ENCODE measurements around the gene SH3BP1. TPM values are rescaled to one million over a fixed set of nuclear protein-coding genes. Genes with fewer than 3 reads are reported as not detected.

The SH3BP1 gene
- total and polyA plus RNA-seq, 2 experiments from 2014 or later: 9.5 to 46.7 TPM

DNA sequence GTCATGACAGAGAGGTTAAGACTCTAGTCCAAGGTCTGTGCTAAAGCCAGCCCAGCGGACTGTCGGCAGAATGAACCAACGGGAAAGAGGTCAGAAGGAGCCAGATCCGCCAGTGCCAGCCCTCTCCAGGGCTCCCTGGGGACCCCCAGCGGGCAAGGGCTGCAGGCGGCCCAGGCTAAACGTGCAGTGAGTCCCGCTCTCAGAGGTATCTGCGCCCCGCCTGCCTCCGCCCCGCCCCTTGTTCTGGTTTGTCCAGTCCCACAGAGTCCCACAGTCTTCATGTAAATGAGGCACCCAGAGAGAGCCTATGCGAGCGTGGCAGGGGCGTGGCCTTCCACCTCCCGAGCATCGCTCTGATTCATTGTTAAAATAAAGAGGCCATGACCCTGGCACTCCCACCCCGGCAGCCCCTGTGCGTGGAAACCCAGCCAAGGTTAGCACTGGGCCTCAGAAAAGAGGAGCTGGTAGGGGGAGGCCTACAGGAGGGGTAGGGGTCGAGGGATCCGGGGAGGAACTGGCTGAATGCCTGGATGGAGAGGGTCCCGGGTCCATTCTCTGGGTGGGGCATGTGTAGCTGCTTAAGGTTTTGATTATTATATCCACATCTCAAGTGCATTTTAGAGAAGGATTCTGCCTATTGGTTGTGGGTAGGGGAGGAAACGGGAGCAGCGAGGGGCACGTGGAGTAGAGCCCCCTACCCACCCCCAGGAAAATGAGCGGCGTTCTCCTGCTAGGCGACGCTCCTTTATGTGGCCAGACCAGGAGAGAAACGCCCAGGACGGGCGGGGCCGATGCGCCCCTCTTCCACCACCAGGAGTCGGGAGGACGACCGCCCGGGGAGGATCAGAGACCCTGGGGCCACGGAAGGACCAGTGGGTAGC, 57.4 kb downstream of the SH3BP1 start, which contains the start of gene TRIOBP (continued):
- TF ChIP-seq EZH2 (IDR thresholded peaks at IDR 0.05; ENCODE audit: low read depth, unreplicated experiment) (no peak), NANOG (IDR thresholded peaks at IDR 0.05; ENCODE audit: borderline replicate concordance) (no peak), CREB1 (CRISPR knock-in tag; IDR thresholded peaks at IDR 0.05; ENCODE audit: low read depth) (peak; percentile 9; the same call in 1 of the 2 replicates), ZNF114 (CRISPR knock-in tag; IDR thresholded peaks at IDR 0.05) (no peak), STAT1 (IDR thresholded peaks at IDR 0.05; ENCODE audit: unreplicated experiment) (no peak), EZH2phosphoT487 (IDR thresholded peaks at IDR 0.05; ENCODE audit: unreplicated experiment) (no peak), ZNF331 (CRISPR knock-in tag; IDR thresholded peaks at IDR 0.05; ENCODE audit: low read depth) (no peak)

DNA sequence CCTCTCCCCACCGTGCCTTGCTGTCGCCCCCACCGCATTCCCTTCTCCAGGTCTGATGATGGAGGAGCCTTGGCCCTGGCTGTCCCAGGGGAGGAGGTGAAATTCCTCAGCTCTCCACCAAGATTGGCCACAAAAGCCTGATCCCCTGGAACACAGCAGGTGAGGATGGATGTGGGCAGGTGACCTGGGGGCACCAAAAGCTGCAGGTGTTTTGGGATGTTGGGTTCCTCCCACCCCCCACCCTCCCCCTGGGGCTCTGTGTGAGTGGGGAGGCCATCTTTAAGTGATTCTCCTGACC, 58.0 kb downstream of the SH3BP1 start:
- Histone ChIP-seq H3K36me3 (ENCODE audit: insufficient read depth) (peaks cover 19% of the 10 kb centered on the region; the same call in 1 of the 2 replicates), H4K20me1 (replicated peaks; ENCODE audit: insufficient read depth) (no peaks in the 10 kb centered on the region; the same call in 1 of the 2 replicates), H3K27ac (ENCODE audit: low read depth) (peak overlapping the region; percentile 27; the same call in 1 of the 2 replicates), H3K4me1 (ENCODE audit: insufficient read depth) (peaks cover 6% of the 10 kb centered on the region), H3K79me2 (replicated peaks; ENCODE audit: insufficient read depth) (no peaks in the 10 kb centered on the region), H3F3A (replicated peaks; ENCODE audit: low read depth) (peaks cover 8% of the 10 kb centered on the region), H3K4me3 (peak overlapping the region; percentile 81), H3K9me2 (ENCODE audit: insufficient read depth) (no peaks in the 10 kb centered on the region), H3K27me3 (ENCODE audit: insufficient read depth) (no peaks in the 10 kb centered on the region), H3K4me2 (peak overlapping the region; percentile 91), H2AFZ (peak overlapping the region; percentile 94; the same call in 1 of the 2 replicates)
- ATAC-seq (peak; percentile 48), DNase-seq (ENCODE audit: low spot score) (no peak)
- peaks cover 28% of the 10 kb centered on the region for H3K36me3 Mint-ChIP-seq (ENCODE audit: low read depth)
- H3K27ac Mint-ChIP-seq: 0 out of 2 replicates have a peak overlapping the region, but pooled peaks have one; percentile 92
- H3K4me3 Mint-ChIP-seq: peak overlapping the region; percentile 93
- TF ChIP-seq ZNF114 (CRISPR knock-in tag; IDR thresholded peaks at IDR 0.05) (no peak), NANOG (IDR thresholded peaks at IDR 0.05; ENCODE audit: borderline replicate concordance) (no peak), ZNF331 (CRISPR knock-in tag; IDR thresholded peaks at IDR 0.05; ENCODE audit: low read depth) (no peak), JUNB (IDR thresholded peaks at IDR 0.05; ENCODE audit: unreplicated experiment) (peak; percentile 34)
- TF ChIP-seq, protein P1, sequence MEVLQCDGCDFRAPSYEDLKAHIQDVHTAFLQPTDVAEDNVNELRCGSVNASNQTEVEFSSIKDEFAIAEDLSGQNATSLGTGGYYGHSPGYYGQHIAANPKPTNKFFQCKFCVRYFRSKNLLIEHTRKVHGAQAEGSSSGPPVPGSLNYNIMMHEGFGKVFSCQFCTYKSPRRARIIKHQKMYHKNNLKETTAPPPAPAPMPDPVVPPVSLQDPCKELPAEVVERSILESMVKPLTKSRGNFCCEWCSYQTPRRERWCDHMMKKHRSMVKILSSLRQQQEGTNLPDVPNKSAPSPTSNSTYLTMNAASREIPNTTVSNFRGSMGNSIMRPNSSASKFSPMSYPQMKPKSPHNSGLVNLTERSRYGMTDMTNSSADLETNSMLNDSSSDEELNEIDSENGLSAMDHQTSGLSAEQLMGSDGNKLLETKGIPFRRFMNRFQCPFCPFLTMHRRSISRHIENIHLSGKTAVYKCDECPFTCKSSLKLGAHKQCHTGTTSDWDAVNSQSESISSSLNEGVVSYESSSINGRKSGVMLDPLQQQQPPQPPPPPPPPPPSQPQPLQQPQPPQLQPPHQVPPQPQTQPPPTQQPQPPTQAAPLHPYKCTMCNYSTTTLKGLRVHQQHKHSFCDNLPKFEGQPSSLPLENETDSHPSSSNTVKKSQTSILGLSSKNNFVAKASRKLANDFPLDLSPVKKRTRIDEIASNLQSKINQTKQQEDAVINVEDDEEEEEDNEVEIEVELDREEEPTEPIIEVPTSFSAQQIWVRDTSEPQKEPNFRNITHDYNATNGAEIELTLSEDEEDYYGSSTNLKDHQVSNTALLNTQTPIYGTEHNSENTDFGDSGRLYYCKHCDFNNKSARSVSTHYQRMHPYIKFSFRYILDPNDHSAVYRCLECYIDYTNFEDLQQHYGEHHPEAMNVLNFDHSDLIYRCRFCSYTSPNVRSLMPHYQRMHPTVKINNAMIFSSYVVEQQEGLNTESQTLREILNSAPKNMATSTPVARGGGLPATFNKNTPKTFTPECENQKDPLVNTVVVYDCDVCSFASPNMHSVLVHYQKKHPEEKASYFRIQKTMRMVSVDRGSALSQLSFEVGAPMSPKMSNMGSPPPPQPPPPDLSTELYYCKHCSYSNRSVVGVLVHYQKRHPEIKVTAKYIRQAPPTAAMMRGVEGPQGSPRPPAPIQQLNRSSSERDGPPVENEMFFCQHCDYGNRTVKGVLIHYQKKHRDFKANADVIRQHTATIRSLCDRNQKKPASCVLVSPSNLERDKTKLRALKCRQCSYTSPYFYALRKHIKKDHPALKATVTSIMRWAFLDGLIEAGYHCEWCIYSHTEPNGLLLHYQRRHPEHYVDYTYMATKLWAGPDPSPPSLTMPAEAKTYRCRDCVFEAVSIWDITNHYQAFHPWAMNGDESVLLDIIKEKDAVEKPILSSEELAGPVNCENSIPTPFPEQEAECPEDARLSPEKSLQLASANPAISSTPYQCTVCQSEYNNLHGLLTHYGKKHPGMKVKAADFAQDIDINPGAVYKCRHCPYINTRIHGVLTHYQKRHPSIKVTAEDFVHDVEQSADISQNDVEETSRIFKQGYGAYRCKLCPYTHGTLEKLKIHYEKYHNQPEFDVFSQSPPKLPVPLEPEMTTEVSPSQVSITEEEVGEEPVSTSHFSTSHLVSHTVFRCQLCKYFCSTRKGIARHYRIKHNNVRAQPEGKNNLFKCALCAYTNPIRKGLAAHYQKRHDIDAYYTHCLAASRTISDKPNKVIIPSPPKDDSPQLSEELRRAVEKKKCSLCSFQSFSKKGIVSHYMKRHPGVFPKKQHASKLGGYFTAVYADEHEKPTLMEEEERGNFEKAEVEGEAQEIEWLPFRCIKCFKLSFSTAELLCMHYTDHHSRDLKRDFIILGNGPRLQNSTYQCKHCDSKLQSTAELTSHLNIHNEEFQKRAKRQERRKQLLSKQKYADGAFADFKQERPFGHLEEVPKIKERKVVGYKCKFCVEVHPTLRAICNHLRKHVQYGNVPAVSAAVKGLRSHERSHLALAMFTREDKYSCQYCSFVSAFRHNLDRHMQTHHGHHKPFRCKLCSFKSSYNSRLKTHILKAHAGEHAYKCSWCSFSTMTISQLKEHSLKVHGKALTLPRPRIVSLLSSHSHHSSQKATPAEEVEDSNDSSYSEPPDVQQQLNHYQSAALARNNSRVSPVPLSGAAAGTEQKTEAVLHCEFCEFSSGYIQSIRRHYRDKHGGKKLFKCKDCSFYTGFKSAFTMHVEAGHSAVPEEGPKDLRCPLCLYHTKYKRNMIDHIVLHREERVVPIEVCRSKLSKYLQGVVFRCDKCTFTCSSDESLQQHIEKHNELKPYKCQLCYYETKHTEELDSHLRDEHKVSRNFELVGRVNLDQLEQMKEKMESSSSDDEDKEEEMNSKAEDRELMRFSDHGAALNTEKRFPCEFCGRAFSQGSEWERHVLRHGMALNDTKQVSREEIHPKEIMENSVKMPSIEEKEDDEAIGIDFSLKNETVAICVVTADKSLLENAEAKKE (CRISPR knock-in tag; IDR thresholded peaks at IDR 0.05): no peak
- H3K4me1 Mint-ChIP-seq: peaks cover 5% of the 10 kb centered on the region
- H3K27me3 Mint-ChIP-seq (ENCODE audit: insufficient read depth, low read depth, poor library complexity): peaks cover 15% of the 10 kb centered on the region
- H3K9me3 Mint-ChIP-seq: no peaks in the 10 kb centered on the region

Data from GM23338 (cell line).